Activated CD8-positive, alpha-beta memory T cell treated with anti-CD3 and anti-CD28 coated beads for 48 hours (primary cell): ENCODE measurements around the gene USP10.
A peak's percentile ranks its signal among the peaks of the same experiment; 100 is the strongest.

Experiments used
- DNase-seq, 3 experiments: peaks; one replicate each; pipeline ENCODE4 v3.0.0-alpha.2; 2020; ENCODE audit warnings: low read depth in 2 of 3, low spot score in 2 of 3

USP10 gene

DNA sequence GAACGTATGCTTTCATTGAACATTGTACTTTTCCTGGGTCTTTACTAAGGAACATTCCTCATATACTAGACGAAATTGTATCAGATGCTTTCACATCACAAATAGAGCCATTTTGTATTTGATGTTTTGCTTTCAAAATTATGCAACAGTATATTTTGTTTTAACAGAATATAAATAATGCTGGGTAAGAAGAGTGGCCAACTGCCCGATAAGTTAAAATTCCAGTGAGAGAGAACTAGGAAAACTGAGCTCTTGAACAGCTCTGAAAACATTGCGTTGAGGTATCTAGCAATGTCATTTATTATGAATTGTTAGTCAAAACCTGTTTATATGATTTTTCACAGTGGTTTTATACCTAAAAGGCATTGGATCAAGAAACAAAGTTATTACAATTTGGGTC lies 50.8 kb downstream of the USP10 start:
- no peak for DNase-seq

DNA sequence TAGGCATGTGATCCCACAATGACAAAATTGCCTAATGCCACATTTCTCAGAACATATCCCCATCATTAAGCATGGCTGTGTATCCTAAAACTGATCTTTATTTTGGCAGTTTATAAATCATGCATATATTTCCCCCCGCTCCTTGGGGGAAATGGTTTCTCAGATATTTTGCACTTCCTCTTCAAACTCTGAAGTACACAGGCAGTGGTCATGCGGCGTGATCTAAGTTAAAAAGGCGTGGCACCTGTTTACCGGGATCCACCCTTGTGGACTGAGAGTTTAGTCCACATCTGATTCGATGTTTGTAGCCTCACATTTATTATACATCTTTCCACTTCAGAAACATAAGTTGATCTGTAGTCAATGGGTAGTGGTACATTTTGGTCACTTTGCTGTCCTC lies 51.4 kb downstream of the USP10 start:
- DNase-seq: no peak

DNA sequence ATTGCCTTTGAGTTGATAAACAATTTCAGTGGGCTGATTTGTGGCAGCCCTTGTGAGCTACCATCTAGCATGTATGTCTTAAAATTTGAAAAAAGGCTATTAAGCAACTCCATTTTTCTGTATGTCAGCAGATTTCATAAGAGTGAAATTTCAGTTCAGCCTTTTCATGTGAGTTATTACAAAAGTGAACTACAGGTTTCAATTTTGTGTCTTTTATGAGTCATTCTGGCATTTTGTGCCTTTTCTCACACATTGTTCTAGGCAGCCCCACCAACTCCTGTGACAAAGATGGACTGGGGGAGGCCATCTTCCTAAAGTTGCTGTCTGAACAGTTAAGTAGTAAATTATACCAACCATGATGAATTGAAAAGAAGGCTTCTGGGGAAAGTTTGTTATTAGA lies 52.1 kb downstream of the USP10 start:
- DNase-seq: no peak

DNA sequence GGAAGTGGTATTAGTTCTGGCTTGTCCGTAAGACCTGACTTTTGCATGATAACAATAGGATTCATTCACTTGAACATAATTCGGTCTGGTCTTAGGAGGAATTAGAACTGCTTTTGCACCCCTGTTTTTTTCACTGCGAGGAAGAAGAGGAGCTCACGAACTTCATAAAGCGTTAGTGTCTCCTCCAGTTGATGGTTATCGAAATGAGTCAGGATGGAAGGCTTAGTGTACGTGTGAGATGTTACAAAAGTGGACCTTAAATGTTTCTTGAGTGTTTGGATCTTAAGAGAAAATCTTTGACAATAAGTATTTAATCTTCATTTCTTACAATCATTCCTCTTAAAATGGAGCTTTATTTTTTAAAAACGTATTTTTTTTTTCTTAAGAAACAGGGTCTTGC lies 52.8 kb downstream of the USP10 start:
- no peak for DNase-seq

DNA sequence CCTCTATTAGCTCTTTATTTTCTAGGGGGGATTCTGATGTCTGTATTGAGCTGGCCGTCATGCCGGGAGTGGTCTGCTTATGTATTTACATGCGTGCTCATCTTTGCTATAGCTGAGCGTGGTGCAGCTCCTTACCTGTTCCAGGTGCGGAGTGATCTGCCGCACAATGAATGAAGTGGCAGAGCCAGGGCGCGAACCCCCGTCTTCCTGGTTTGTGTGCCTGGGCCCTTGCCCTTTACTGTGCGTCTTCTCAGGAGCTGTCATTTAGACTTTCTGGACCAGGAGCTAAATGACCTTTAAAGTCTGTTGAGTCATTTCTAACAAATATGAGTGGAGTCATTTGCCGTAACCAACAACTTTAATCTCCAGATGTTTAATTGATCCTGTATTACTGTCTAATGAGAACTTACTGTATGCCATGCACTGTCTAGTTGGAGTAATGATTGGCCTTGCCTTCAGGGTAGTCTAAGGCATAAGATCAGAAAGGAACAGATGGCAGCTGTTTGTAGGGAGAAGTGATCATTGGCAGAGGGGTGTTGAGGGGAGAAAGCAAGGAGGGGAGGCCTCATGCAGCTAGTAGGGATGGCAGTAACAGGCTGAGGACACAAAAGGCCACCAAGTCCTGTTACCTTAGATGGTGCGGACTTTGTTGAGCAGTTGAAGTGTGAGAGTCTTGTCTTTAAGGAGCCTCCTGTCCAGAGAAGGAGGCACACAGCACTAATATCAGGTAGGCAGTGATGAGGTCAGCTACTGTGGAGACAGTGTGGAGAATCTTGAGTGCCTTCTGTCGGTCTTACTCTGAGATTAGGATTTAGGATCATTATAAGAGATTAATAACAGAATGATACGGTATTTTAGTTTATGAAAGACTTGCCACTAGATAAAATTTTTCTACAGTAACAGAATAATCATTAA lies 53.9 kb downstream of the USP10 start:
- no peak for DNase-seq

DNA sequence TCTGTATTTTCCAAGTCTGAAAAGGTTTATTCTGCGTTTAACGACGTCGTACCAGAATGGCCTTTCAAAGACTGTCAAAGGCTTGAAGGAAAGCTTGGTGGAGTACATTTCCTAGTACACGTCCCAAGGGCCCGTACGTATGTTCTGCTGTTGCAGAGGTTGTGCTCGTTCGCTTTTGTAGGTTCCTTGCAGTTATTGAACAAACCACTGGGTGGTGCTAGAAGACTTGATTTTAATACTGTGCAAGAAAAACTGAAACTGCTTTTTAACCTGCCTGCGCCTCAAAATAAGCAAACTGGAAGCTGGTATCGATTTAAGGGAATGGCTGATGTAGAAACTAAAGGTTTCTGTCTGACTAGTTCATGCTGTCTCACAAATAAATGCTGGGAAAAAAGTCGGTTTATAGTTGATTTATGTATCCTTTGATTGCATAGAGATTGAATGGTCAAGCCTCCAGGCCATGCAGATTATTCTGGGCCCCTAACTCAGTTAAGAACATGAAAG lies 54.6 kb downstream of the USP10 start:
- DNase-seq: peak in 1 of 3 experiments; percentile 30

DNA sequence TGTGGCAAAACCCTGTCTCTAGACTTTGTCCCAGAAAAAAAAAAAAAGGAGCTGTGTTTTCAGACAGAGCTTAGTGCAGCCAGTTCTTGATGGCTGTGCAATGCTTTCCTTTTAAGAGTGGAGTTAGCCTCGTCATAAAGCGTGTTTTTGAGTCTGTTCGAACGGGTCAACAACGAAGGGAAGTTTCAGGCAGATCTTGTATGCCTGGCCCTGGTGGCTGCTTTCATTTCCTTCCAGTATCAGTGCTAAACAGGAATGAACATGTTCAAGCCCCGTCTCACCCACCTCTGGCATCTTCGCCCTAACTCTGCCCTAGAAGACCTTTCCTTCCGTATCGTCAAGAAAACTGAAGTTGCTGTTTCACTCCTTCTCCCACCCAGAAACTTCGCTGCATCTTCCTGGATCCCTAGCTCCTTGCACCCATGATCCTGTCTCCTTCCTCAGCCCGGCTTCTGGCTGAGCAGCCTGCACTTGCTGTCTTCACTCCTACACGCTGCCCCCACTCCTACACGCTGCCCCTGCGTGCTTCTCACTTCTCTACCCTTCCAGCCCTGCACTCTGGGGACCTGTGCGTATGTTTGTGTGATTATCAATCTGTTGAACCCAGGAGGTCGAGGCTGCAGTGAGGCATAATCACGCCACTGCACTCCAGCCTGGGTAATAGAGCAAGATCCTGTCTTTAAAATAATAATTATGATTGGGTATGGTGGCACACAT lies 55.3 kb downstream of the USP10 start:
- DNase-seq: no peak

DNA sequence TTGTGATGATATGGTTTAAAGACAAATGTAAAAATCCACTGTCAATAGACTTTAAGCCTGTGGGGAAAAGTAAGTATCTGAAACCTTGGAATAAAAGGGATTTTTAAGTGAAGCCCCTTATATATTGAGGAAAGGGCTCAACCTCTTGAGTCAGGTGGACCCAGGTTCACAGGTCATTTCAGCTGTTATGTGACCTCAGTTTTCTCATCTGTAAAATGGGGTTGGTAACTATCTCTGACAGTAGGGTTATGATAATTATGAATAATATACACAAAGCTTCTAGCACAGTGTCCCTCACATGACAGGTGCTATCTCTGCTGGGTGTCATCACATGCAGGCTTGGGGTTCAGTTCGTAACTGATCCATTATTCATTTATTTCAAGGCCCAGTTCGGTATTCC lies 57.0 kb downstream of the USP10 start:
- DNase-seq: no peak

DNA sequence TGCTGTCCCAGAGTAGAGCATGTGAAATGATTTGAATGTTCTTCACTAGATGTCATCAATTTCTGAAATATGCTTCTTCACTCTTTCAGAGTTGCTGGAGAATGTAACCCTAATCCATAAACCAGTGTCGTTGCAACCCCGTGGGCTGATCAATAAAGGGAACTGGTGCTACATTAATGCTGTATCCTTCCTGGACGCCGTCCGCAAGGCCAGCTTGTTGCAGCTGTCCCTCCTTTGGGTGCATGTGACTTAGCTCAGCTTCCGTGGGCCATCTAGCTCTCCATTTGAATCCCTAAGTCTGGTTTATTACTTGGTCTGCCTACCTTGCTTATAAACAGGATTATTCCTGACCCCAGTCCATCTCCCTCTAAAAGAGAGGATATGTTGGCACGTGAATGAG lies 58.8 kb downstream of the USP10 start:
- no peak for DNase-seq

DNA sequence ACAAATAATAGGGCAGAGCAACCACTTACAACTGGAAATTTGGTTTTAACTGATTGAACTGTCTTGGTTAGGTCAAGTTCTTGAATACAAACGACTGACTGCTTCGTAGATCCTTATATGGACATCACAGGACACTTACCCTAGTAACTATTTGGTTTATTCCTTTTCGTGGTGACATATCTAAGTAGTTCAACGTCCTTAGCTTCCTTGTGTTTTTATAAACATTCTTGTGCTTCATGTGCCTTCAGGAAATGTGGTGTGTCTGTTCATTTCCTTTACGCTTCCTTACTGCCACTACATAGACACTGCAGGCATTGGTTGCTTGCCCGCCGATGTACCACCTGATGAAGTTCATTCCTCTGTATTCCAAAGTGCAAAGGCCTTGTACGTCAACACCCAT lies 59.3 kb downstream of the USP10 start:
- no peak for DNase-seq

DNA sequence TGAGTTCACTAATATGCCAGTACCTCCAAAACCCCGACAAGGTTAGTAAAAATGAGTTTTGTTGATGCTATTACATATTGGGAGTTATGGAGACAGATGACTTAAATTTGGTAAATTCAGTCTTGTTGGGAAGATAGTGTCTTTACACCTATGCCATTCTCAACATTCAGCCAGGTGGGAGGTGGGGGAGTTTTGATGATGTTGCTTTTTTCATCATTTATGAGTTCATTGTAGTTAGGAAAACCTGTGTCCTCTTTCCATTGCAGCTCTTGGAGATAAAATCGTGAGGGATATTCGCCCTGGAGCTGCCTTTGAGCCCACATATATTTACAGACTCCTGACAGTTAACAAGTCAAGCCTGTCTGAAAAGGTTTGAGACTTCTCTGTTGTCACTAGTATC lies 60.1 kb downstream of the USP10 start:
- no peak for DNase-seq

DNA sequence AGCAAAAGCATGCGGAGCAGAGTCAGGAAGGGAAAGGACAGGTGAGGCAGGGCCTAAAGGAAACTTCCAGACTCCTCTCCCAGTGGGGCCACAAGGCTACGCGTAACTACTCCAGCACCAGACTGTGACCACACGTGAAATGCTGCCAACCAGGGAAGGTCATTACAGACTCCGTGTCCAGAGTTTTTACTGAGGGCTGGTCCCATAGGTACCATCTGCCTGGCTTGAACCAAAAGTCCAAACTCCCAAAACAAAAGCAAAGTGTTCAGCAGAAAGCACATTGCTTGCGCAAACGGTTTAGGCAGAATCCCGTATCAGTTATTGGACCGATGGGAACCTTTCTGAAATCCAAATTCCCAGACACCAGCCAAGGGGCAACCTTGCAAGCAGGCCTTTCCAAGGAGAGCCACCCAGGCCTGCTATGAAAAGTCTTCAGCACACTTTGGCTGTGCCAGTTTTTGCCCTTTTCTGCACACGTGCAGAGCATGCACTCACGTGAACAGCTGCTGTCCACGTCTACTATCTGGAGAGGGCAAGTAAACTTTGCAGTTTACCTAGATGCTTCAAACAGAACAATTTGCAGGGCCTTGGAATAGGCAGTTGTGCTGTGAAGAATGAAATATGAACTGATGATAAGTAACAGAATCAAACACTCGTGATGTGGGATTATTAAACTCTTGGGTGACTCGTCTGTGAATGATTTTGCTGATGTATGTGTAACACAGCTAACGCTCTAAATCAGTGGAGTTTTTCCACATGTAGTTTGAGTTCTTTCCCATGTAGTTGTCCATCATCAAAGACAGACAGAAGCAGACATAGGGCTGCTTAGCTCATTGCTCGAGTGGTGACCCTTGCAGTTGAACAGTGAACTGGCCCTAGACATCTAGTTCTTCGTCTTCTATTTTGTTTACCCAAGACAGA lies 61.9 kb downstream of the USP10 start:
- DNase-seq: no peak

DNA sequence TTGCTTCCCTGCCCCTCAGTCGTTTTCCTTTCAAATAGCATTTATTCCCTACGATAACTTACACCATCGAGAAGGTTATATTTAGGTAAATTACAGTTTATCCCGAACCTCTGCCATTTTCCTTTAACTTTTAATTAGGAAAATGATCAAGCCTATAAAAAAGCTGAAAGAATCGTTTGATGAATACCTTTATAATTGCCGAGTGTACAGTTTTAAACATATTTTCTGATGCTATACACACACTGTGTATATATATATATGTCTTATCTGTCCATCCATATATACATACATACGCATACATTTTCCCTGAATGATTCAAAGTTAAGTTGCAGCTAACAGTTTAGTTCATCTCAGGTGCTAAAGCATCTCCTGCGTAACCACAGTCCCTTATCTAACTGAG lies 63.4 kb downstream of the USP10 start:
- no peak for DNase-seq

DNA sequence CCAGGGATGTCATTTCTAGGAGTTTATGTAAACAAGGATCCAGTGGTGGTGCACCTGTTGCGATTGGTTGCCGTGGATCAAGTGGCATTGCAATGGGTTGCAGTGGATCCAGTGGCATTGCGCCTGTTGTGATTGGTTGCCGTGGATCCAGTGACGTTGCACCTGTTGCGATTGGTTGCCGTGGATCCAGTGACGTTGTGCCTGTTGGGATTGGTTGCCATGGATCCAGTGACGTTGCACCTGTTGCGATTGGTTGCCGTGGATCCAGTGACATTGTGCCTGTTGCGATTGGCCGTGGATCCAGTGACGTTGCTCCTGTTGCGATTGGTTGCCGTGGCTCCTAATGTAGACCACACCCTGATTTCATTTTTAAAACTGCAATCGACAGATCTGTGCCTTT lies 63.8 kb downstream of the USP10 start:
- DNase-seq: no peak

DNA sequence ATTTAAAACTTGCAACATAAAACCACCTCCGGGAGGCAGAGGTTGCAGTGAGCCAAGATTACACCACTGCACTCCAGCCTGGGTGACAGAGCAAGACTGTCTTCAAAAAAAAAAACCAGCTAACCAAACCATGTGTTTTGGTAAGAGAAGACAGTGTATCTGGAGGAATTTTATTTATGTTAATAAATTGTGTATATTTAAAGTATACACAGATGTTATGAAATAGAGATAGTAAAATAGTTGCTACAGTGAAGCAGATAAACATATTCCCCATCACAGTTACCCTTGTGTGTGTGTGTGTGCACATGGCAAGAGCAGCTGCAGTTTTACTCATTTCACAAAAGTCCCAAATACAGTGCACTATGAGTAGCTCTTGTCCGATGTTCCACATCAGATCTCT lies 65.2 kb downstream of the USP10 start:
- DNase-seq: no peak

DNA sequence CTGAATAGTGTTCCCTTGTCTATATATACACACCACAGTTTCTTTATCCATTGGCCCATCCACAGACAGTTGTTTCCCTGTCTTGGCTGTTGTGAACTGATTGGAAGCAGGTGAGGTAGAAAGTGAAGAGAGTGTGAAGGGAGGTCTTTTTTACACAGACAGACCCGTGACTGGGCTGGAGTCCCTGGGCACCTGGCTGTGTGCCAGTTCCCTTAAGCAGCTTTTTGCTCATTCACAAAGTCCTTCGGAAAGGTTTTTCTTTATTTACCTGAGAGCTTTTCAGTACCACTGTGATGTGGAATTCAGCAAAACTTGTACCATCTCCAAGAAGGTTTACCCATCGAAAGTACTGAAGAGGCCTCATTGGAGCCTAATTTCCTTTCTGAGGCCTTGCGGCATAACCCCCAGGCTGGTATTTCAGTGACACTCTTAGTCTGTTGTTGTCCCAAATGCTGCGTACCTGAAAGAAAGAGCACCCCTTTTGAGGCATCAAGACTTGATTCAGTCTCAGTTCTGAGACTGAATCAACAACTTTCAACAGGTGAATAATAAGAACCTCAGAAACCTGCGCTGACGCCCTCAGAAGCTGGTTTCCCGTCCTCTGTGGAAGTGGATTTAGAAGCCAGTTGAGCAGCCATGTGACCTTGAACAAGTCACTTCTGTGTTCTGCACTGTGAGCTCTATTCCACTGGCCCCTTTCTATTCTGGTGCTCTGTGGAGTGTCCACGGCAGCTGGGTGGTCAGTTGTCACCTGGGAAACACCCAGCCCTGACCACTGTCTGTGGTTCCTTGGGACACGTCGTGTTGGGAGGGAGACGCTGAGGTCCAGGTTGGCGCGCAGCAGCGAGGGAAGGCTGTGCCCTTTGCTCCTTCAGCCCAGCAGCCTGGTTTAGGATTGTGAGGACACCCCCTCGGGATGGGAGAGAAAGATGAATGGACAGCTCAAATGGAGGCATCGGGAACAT lies 66.1 kb downstream of the USP10 start:
- DNase-seq: no peak

DNA sequence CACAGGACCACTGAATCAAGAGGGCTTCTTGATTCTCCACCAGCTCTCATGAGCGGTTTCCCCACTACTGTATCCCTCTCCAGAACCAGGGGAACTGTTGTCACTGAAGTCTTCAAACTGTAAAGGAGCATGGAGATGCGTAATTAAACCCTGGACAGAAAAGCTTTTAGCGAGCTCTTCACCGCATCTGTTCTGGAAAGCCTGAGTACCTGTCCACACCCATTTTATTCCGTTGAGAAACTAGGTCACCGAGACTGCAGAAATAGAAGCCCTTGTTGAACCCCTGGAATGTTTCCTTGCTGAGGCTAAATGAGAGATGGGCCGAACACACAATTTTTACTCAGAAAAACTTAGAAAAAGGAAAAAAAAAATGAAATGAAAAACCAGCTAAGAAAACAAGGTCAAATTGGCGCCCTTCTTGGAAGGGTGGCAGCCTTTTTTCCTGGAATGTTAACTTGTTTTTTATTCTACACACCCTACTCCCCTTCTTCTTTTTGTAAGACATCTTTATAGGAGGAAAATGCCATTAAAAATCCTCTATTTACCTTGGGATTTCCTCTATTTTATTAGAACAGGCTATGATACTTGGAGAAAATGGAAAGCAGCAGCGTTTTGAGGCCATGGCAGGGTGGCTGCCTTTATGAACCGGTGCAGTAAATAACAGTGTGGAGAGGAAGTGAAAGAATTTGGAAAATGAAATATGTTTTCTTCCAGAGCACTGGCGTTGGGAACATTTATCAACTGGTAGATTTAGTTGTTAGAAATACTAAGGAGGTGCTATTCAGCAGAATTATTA lies 67.4 kb downstream of the USP10 start:
- no peak for DNase-seq

DNA sequence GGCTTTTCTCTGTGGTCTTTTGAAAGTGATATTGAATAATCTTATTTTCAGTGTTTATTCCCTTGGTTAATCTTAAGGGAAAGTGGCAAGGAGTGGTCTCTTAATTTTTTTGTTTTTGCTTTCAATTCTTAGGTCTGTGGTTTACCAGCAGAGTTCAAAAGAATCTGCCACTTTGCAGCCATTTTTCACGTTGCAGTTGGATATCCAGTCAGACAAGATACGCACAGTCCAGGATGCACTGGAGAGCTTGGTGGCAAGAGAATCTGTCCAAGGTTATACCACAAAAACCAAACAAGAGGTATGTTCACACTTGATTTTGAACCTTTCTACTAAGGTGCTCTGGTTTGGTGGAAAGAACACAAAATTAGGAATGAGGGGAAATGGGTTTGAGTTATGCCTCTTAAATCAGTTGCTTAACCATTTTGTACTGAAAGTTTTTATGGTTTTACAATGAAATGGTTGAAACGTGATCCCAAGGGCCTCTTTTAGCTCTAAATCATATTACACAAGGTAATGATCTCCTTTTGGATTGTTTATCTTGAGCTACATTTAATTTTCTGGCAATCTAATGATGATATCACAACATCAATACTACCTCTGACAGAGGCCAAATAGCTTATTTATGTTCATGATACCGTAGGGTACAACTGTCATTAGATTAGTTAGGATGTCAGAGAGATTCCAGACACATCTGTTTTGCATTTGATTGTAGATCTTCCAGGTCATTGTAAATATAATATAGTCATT lies 68.4 kb downstream of the USP10 start:
- DNase-seq: no peak

DNA sequence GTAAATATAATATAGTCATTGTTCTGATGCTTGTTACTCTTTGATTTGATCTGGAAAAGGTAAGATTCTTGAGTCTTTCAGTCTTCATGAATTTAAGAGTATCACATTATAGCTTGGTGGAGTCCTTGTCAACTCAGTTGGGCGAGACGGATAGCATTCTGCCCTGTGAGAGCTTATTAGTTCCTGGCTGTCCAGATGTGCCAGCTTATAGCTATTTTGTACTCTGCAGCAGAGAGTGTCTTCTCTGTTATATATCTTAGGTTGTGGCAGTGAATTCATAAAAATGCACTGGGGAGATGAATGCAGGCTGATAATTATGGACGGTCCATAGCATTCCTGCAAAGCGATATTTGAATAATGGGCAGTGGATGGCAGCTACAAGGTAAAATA lies 69.0 kb downstream of the USP10 start:
- no peak for DNase-seq
